Measurements from ENCODE around the gene LZTFL1. TPM values are rescaled to one million over a fixed set of nuclear protein-coding genes. Genes with fewer than 3 reads are reported as not detected.
A peak's percentile ranks its signal among the peaks of the same experiment; 100 is the strongest.

The LZTFL1 gene
- total RNA-seq, 1 experiment from 2014 or later = 21.0 TPM

DNA sequence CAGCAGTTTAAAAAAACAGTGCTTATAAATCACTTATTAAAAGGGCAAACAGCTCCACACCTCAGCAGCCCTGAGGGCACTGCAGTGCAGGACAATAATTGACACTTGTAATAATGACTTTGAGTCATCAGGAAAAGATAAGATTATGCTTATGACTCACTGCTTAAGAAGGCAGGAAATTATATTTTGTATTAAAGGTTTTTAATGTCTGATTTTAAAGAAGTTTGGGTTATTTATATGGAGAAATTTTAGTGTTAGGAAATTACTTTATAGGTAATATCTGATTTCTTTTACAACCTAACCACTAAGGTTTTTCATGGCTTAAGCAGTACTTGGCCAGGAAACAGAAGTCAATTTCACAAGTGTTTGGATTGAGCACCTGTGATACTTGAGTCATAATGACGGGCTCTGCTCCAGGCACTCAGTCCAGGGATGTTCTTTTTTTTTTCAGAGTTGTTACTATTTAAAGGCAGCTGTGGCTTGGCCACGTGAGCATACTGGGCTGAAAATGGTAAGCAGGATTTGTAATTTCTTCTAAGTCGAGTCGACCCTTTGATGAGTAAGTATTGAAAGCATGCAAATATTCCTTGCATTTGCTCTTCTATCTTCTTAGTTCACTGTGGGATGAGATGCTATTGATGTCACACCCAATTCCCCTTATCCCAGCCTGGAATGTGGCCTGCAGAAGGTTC lies 23.9 kb downstream of the LZTFL1 start:
- Histone ChIP-seq H3K79me2 (ENCODE audit: insufficient read depth, low read length) (no peaks in the 10 kb centered on the region), H3K4me2 (ENCODE audit: low read length) (peak overlapping the region; percentile 64), H2AFZ (ENCODE audit: low read depth, low read length, poor library complexity, severe bottlenecking) (no peak overlapping the region), H3K4me3 (replicated peaks in 1 of 2; ENCODE audit: low read depth in 1 of 2, low read length in 2 of 2) (peak overlapping the region in 1 of 2 experiments; percentile 21; a peak in 2 of 4 replicates), H3K9ac (ENCODE audit: low read length) (peak overlapping the region; percentile 2), H3K36me3 (ENCODE audit: control insufficient read depth in 1 of 2, insufficient read depth in 2 of 2, low read length in 2 of 2) (no peaks in the 10 kb centered on the region), H3K9me3 (ENCODE audit: control insufficient read depth in 1 of 2, insufficient read depth in 1 of 2, low read depth in 1 of 2, low read length in 2 of 2) (peaks cover 0 to 3% of the 10 kb centered on the region in 2 experiments; a peak in 1 of 4 replicates), H3K27ac (ENCODE audit: low read depth, low read length) (peak overlapping the region; percentile 97), H3K4me1 (ENCODE audit: control insufficient read depth in 1 of 2, insufficient read depth in 2 of 2, low read length in 2 of 2) (peaks cover 42 to 47% of the 10 kb centered on the region in 2 experiments), H4K20me1 (ENCODE audit: insufficient read depth) (no peaks in the 10 kb centered on the region), H3K27me3 (ENCODE audit: insufficient read depth, low read length) (no peaks in the 10 kb centered on the region), H3K9me2 (ENCODE audit: insufficient read depth) (no peaks in the 10 kb centered on the region)
- CTCF ChIA-PET = interaction anchor here (1.0 to 1.3 kb wide), 3 partner anchors 15 to 57 kb away, joined by 3 to 5 read pairs (median 5); no protein-coding TSS in a partner anchor
- RAD21 ChIA-PET (ENCODE audit: low non-redundant PET in 1 of 2, low total read pairs in 2 of 2, uncharacterized antibody in 2 of 2, unreplicated experiment in 2 of 2) = no interaction called here
- peak; percentile 96 for DNase-seq (ENCODE audit: low read depth, low spot score)
- no TSS peak for BruUV-seq (replicated peaks)
- POLR2A ChIA-PET = interaction anchor here (1.4 kb wide), 1 partner anchor 21 kb away, joined by 3 read pairs; no protein-coding TSS in a partner anchor
- intact Hi-C loops (cut with micrococcal nuclease) = no loop called here
- ATAC-seq = peak; percentile 84
- no peak for TF ChIP-seq ZNF274 (IDR thresholded peaks at IDR 0.05; ENCODE audit: low read depth, low read length)
- TF ChIP-seq, protein P1, sequence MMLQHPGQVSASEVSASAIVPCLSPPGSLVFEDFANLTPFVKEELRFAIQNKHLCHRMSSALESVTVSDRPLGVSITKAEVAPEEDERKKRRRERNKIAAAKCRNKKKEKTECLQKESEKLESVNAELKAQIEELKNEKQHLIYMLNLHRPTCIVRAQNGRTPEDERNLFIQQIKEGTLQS (IDR thresholded peaks at IDR 0.05) = no peak; the same call in 1 of the 2 replicates
- no peak for TF ChIP-seq POLR2A (IDR thresholded peaks at IDR 0.05; ENCODE audit: borderline replicate concordance, extremely low read depth, insufficient read depth, insufficient read length)
- peak; percentile 83; the same call in 1 of the 2 replicates for TF ChIP-seq MAX (IDR thresholded peaks at IDR 0.05)
- TF ChIP-seq EGR1 (IDR thresholded peaks at IDR 0.05; ENCODE audit: low read depth) = peak; percentile 51; the same call in 1 of the 2 replicates
- TF ChIP-seq ZBTB33 (IDR thresholded peaks at IDR 0.05; ENCODE audit: extremely low read depth, insufficient replicate concordance, low read length) = peak; percentile 45
- TF ChIP-seq SRF (IDR thresholded peaks at IDR 0.05; ENCODE audit: low read depth) = peak; percentile 86
- TF ChIP-seq ELF1 (IDR thresholded peaks at IDR 0.05; ENCODE audit: borderline replicate concordance, low read depth) = no peak; the same call in 1 of the 2 replicates
- TF ChIP-seq CBX3 (IDR thresholded peaks at IDR 0.05; ENCODE audit: low read depth) = peak; percentile 81
- TF ChIP-seq SP1 (IDR thresholded peaks at IDR 0.05; ENCODE audit: low read depth) = peak; percentile 85
- peak; percentile 39; the same call in 1 of the 2 replicates for TF ChIP-seq RAD21 (IDR thresholded peaks at IDR 0.05; ENCODE audit: low read depth)
- peak; percentile 60 for TF ChIP-seq POLR2AphosphoS5 (IDR thresholded peaks at IDR 0.05; ENCODE audit: low read depth, low read length)
- no peak for TF ChIP-seq EZH2 (IDR thresholded peaks at IDR 0.05)
- TF ChIP-seq CEBPB (IDR thresholded peaks at IDR 0.05; ENCODE audit: low read depth) = peak; percentile 95
- no peak for TF ChIP-seq YY1 (IDR thresholded peaks at IDR 0.05; ENCODE audit: extremely low read depth, insufficient replicate concordance, low read depth, low read length)
- TF ChIP-seq JUND (IDR thresholded peaks at IDR 0.05) = peak; percentile 87
- peak; percentile 93 for TF ChIP-seq SIN3A (IDR thresholded peaks at IDR 0.05; ENCODE audit: low read depth)
- TF ChIP-seq ZFX (IDR thresholded peaks at IDR 0.05) = no peak
- no peak for TF ChIP-seq EZH2phosphoT487 (IDR thresholded peaks at IDR 0.05; ENCODE audit: borderline replicate concordance)
- TF ChIP-seq FOSL1 (IDR thresholded peaks at IDR 0.05; ENCODE audit: low read depth) = peak; percentile 95
- no peak for TF ChIP-seq REST (IDR thresholded peaks at IDR 0.05; ENCODE audit: low read depth)
